Cerebellar cortex (tissue), 1 donor: ENCODE results near the gene NETO1.

Source experiments
- DNase-seq: peaks from one replicate; pipeline ENCODE4 v3.0.0-alpha.2; 2015; ENCODE audit warnings: low spot score

Gene NETO1

GRCh38 chr18:72843743-72844142 lies 24.0 kb downstream of the NETO1 start:
- DNase-seq: no peak

DNA sequence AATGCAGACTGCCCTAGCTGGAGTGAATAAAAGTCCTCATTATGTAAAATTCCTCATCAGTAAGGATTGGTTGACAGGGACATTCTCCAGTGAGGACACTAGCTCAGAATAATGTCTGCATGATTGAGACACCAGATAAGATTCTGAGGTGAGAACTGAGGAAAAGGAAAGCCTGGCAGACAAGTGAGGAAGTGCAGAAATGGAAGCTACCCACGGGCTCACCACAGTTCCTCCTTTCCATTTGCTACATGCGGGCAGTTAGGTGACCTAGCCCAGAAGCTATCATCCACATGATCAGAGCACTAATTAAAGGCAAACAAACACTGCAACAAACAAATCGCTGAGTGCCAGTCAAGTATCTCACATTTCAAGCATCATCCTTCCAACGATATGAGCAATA lies 27.7 kb downstream of the NETO1 start:
- DNase-seq: no peak

DNA sequence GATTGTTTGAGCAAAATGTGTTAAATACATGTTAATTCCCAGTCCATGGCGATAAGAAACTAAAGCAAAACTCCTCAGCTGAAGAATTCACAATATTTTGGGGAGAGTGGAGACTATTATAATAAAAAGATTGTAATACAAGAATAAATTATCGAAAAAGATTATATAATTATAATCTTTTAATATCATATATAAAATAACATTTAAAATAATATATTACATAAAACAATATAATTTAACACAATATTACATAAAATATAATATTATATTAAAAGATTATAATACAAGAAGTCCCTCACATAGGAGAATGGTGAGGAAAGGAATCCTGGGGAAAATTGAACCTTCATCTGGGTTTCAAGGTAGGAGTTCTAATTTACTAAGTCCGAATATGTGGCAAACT lies 33.1 kb downstream of the NETO1 start:
- DNase-seq: no peak

DNA sequence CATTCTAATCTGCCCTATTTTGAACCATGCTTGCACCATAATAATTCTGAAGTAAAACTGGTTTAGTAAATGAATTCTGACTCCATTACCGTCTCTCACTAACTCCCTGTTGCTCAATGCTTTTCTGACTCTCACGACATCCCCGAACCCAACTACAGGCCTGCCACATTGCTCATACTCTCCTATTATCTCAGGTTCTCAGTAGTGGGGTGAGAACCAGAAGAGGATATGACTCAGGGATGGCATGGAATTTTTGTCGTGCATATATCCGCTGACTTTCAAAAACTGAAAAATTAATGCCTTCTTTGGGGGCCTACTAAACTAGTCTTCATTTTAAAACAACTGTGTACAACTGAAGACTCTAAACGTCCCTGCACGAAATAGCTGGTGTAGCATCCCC lies 34.3 kb downstream of the NETO1 start:
- no peak for DNase-seq

- DNase-seq: no peak
Measured at GRCh38 chr18:72830109-72830508, 37.7 kb downstream of the NETO1 start.

- no peak for DNase-seq
Measured at GRCh38 chr18:72828601-72829000, 39.2 kb downstream of the NETO1 start.

GRCh38 chr18:72826736-72827135 lies 41.1 kb downstream of the NETO1 start:
- no peak for DNase-seq

DNA sequence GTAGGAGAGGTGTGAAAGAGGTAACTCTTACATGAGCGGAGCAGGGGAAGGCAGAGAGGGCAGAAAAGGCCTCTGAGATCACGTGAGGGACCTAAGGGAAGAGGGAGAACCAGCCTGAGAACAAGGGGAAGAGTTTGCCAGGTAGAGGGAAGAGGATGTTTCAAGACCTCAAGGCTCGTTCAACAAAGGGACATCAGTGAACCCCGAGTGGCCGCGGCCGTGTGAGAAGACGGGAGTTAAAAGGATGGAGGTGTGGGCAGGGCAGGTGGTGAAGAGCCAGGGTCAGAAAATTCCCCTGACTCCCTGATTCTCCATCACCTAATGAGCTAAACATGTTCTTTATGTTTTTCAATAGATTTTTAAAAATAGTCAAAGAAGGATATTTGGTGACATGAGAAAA lies 44.4 kb downstream of the NETO1 start:
- DNase-seq: no peak

- no peak for DNase-seq
Measured at GRCh38 chr18:72822202-72822601, 45.6 kb downstream of the NETO1 start.

DNA sequence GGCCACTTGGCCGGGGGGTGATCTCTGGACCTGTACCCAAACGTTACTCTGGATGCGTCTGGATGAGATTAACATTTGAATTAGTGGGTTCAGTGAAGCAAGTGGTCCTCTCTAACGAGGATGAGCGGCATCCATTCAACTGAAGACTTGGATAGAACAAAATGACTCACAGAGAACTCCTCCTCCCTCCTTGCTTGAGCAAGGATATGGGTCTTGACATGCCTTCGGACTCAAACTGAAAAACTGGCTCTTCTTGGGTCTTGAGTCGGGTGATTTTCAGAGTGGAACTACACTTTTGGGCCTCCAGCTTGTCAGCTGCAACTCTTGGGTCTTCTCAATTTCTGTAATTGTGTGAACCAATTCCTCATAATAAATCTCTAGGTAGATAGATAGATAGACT lies 47.2 kb downstream of the NETO1 start:
- no peak for DNase-seq

- DNase-seq: no peak
Measured at GRCh38 chr18:72819050-72819449, 48.7 kb downstream of the NETO1 start.

GRCh38 chr18:72811047-72811446 lies 56.7 kb downstream of the NETO1 start:
- no peak for DNase-seq

GRCh38 chr18:72808680-72809079 lies 59.1 kb downstream of the NETO1 start:
- peak; percentile 7 for DNase-seq

DNA sequence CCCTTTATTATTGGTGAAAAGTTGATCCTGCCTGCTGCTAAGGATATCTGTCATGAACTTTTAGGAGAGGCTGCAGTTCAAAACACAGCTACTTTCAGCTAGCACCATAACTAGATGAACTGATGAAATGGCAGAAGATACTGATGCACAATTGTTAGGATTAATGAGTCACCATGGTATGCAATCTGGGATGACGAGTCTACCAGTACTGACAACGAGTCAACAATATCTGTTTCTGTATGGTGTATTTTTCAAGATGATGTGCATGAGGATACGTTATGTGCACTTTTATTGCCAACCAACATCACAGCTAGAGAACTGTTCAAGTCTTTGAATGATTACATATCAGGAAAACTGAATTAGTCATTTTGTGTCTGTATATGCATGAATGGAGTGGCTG lies 68.7 kb downstream of the NETO1 start:
- DNase-seq: no peak

GRCh38 chr18:72783530-72783929 lies 84.3 kb downstream of the NETO1 start:
- no peak for DNase-seq

DNA sequence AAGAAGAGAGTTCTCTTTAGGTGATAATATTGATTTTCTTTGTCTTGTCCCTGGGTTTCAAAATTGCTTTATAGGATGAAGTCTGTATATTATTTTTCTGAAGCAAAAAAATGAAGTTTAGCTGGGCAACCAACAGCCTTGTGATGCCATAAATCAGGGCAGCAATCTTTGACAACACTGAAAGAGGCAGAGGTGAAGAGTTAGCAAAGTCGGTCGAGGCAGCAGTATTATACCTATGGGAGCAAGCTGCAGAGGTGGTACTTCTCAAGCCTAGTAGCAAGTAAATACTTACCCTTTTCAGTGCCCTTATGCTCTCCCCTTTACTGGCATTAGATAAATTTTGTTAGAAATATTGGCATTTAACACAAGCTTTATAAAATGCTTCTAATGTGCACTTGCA lies 92.9 kb downstream of the NETO1 start:
- DNase-seq: no peak

- DNase-seq: no peak
Measured at GRCh38 chr18:72772916-72773315, 94.9 kb downstream of the NETO1 start.

DNA sequence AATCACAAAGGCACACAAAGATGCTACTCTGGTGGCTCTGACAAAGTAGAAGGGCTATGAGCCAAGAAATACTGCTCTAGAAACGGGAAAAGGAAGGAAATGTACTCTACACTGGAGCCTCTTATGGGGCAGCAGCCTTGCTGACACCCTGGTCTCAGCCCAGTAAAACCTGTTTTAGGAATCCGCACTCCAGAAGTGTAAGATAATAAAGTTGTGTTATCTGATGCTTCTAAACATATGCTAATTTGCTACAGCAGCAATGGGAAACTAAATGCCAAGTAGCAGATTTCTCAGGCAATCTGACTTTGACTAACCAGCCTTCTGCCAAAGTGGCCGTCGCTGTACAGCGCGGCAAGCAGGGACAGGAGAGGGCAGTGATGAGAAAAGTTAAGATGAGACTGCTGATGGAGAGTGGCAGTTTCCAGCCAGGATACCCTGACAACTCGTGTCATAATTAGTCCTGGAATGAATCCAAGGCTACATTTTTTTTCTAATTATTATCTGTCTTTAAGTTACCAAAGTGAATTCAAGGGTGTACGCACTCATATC lies 99.0 kb downstream of the NETO1 start:
- DNase-seq: peak; percentile 1

- DNase-seq: peak; percentile 60
Measured at GRCh38 chr18:72762515-72763122, 105.2 kb downstream of the NETO1 start.

DNA sequence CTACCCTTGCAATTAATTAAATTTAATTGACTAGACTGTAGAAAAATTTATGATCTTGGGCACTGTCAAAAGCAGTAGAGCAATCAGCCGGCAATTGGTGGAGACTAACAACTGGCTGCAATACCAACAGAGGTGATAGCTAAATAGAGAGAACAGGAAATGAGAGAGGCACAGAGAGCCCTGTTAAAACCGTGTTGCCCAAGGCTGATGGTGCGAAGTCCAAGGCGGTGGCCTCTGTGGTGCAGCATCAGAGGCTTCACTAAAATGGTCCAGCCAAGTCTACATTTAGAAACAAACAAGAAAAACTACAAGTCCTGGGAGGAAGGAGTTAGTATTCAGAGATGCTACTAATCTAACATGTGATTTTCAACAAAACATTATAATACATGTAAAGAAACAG lies 115.6 kb downstream of the NETO1 start:
- no peak for DNase-seq

DNA sequence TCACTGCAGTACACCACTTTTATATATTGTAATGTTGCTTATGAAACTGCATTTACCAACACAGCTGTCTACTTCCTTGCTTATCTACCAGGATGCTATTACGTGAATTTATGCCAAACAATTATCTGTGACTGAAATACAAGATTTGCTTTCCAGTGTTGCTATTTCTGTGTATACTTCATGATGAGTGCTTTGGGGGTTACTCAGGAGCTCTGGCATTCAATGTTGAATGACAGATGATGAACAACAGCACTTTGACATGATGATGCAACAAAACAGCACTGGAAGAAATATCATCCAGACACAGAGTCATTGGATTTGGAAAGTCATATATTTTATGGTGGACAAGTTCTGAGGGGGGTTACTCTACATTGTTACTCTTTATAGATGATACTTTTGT lies 125.8 kb downstream of the NETO1 start:
- DNase-seq: no peak

DNA sequence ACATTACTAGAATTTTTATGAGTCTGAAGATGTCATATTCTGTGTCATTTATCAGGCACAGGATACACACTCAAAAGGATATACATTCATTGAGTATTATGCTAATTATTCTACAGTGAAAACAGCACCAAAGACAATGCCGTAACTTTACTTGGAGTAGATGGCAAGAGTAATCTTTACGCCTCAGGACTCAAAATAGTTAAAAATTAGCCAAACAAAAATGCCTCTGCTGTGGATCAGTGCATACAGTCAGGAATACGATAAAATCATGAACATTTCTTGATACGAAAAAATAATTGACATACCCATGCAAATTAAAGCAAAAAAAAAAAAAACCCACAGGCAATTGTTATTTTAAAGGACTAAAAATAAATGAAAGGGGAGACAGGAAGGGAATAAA lies 129.7 kb downstream of the NETO1 start:
- no peak for DNase-seq

- DNase-seq: no peak
Measured at GRCh38 chr18:72727776-72728175, 140.0 kb downstream of the NETO1 start.

GRCh38 chr18:72727038-72727655 lies 140.6 kb downstream of the NETO1 start:
- DNase-seq: no peak
